ENCODE results near the gene GRID2IP. TPM values are rescaled to one million over a fixed set of nuclear protein-coding genes. Genes with fewer than 3 reads are reported as not detected.
"Not testable (repeated sequence)": the region's sequence is repeated elsewhere in the genome, so short reads cannot be mapped to it uniquely, and the experiment has no call there.

Gene GRID2IP
- total and polyA plus RNA-seq, 4 donors, result 0.16 to 0.80 (median 0.50) TPM

DNA sequence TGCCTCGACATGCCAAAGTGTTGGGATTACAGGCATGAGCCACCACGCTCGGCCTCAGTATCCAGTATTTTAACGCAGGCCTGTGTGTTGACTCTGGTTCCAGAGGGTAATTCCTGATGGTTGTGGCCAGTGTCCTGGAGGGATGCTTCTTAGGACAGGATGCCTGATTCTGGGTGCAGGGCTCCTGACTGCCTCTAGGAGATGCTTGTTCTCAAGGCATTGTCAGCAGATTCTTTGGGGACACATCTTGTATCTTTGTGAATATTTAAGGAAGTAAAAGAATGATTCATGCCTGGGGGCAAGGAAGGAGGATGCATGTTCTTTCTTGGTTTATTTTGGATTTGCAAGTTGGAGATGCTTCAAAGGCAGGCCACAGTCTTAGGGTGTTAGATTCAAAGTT, 28.2 kb upstream of the GRID2IP start:
- no peak overlapping the region for H3K9ac ChIP-seq (ENCODE audit: insufficient read depth in 1 of 2, low read length in 2 of 2)
- WGBS, 2 donors, result 92% methylated on average over 4 of the region's 4 CpGs
- DNase-seq (no peak), ATAC-seq (ENCODE audit: insufficient read depth, low FRiP score) (no peak)
- H3K27ac ChIP-seq (ENCODE audit: low read depth in 1 of 2, low read length in 1 of 2), result no peak overlapping the region
- H3K27me3 ChIP-seq (ENCODE audit: control insufficient read depth in 3 of 3, insufficient read depth in 3 of 3, low read length in 2 of 3), result no peaks in the 10 kb centered on the region
- H3K4me1 ChIP-seq (ENCODE audit: control insufficient read depth in 5 of 5, insufficient read depth in 5 of 5, low read length in 5 of 5), result peaks cover 0 to 6% (median 0%) of the 10 kb centered on the region in 5 donors
- TF ChIP-seq, protein P1, sequence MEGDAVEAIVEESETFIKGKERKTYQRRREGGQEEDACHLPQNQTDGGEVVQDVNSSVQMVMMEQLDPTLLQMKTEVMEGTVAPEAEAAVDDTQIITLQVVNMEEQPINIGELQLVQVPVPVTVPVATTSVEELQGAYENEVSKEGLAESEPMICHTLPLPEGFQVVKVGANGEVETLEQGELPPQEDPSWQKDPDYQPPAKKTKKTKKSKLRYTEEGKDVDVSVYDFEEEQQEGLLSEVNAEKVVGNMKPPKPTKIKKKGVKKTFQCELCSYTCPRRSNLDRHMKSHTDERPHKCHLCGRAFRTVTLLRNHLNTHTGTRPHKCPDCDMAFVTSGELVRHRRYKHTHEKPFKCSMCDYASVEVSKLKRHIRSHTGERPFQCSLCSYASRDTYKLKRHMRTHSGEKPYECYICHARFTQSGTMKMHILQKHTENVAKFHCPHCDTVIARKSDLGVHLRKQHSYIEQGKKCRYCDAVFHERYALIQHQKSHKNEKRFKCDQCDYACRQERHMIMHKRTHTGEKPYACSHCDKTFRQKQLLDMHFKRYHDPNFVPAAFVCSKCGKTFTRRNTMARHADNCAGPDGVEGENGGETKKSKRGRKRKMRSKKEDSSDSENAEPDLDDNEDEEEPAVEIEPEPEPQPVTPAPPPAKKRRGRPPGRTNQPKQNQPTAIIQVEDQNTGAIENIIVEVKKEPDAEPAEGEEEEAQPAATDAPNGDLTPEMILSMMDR (IDR thresholded peaks at IDR 0.05; ENCODE audit: control extremely low read depth, extremely low read depth), result no peak
- no peaks in the 10 kb centered on the region for H3K9me3 ChIP-seq (ENCODE audit: control insufficient read depth in 4 of 4, insufficient read depth in 3 of 4, low read length in 3 of 4)
- no peak overlapping the region for H3K4me3 ChIP-seq
- peaks cover 5 to 17% (median 13%) of the 10 kb centered on the region in 4 donors for H3K36me3 ChIP-seq (ENCODE audit: control insufficient read depth in 4 of 4, insufficient read depth in 4 of 4, low read length in 4 of 4)

DNA sequence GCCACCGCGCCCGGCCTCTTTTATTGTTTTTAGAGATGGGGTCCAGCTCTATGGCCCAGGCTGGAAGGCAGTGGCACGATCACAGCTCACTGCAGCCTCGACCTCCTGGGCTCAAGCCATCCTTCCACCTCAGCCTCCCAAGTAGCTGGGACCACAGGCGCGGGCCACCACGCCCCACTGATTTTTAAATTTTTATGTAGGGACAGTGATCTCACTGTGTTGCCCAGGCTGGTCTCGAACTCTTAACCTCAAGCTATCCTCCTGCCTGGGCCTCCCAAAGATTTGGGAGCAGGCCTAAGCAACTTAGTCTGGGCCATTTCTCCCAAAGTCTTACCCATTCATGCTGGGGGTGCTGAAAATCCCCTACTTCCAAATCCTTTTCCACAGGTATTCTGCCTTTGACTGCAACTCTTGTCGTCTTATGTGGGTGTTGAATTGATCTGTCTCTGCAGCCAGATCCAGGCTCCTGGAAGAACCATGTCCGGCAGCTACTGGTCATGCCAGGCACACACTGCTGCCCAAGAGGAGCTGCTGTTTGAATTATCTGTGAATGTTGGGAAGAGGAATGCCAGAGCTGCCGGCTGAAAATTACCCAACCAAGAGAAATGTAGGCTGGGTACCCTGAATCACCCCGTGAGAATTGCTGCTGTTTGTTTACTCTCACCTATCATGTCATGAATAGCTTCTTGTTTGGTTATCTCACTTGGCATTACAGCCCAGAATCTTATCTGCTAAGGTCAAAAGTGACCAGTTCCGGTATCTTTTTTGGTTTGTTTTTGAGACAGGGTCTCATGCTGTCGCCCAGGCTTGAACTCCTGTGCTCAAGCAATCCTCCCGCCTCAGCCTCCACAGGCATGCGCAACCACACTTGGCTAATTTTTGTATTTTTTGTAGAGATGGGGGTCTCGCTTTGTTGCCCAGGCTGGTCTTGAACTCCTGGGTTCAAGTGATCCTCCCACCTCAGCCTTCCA, 27.1 kb upstream of the GRID2IP start:
- H3K9ac ChIP-seq (ENCODE audit: insufficient read depth in 1 of 2, low read length in 2 of 2), result no peak overlapping the region
- WGBS, 2 donors, result 88 to 92% methylated on average over 18 of the region's 18 CpGs

DNA sequence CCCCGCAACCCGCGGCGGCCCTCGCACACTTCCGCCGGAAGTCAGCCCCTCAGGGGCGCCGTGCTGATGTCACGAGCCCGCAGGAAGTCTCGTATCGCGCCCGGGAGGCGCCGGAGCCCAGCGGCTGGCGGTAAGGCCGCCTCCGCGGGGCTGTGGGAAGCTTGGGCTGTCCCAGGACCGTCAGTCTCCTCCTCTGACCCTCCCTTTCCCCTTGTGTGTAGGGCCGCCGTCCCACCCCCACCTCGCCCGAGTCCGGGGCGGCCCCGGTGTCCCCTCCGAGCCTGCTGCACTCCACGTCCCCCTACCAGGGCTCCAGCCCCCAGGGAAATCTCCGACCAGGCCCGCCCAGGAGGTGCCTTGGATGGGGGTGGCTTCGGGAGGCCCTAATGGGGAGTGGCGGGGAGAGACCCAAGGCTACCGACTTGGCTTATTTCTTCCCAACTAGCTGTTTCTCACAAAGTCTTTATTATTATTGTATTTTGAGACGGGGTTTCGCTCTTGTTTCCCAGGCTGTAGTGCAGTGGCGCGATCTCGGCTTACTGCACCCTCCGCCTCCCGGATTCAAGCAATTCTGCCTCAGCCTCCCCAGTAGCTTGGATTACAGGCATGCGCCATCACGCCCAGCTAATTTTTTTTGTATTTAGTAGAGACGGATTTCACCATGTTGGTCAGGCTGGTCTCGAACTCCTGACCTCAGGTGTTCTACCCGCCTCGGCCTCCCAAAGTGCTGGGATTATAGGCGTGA, 26.3 kb upstream of the GRID2IP start, which contains the start of gene ZDHHC4:
ZDHHC4 (plus strand) TSS at position 86 of the 745 bp plus-strand sequence. CDS start 3,108 bp downstream, outside the sequence.
- H3K4me1 ChIP-seq (ENCODE audit: control insufficient read depth in 5 of 5, insufficient read depth in 5 of 5, low read length in 5 of 5), result peaks cover 0 to 6% (median 0%) of the 10 kb centered on the region in 5 donors
- DNase-seq, result peak; percentile 93 to 96 (median 93)
- TF ChIP-seq, protein P1 (IDR thresholded peaks at IDR 0.05; ENCODE audit: control extremely low read depth, extremely low read depth), result no peak
- H3K27me3 ChIP-seq (ENCODE audit: control insufficient read depth in 3 of 3, insufficient read depth in 3 of 3, low read length in 2 of 3), result no peaks in the 10 kb centered on the region
- peaks cover 0 to 11% (median 5%) of the 10 kb centered on the region in 4 donors for H3K36me3 ChIP-seq (ENCODE audit: control insufficient read depth in 4 of 4, insufficient read depth in 4 of 4, low read length in 4 of 4)
- peak; percentile 98 for ATAC-seq (ENCODE audit: insufficient read depth, low FRiP score)
- WGBS, 2 donors, result 16 to 18% methylated on average over 46 to 51 of the region's 51 CpGs
- peak within 1 kb of the TSS; percentile 86 to 98 for H3K27ac ChIP-seq (ENCODE audit: low read depth in 1 of 2, low read length in 1 of 2)
- no peaks in the 10 kb centered on the region for H3K9me3 ChIP-seq (ENCODE audit: control insufficient read depth in 4 of 4, insufficient read depth in 3 of 4, low read length in 3 of 4)
- peak within 1 kb of the TSS; percentile 67 to 89 for H3K9ac ChIP-seq (ENCODE audit: insufficient read depth in 1 of 2, low read length in 2 of 2)
- peak within 1 kb of the TSS; percentile 81 for H3K4me3 ChIP-seq

More for the DNA sequence above, 27.1 kb upstream of the GRID2IP start:
- Histone ChIP-seq H3K4me3 (no peak overlapping the region), H3K27ac (ENCODE audit: low read depth in 1 of 2, low read length in 1 of 2) (no peak overlapping the region), H3K27me3 (ENCODE audit: control insufficient read depth in 3 of 3, insufficient read depth in 3 of 3, low read length in 2 of 3) (no peaks in the 10 kb centered on the region), H3K4me1 (ENCODE audit: control insufficient read depth in 5 of 5, insufficient read depth in 5 of 5, low read length in 5 of 5) (peaks cover 0 to 6% (median 0%) of the 10 kb centered on the region in 5 donors), H3K36me3 (ENCODE audit: control insufficient read depth in 4 of 4, insufficient read depth in 4 of 4, low read length in 4 of 4) (peaks cover 2 to 15% (median 11%) of the 10 kb centered on the region in 4 donors), H3K9me3 (ENCODE audit: control insufficient read depth in 4 of 4, insufficient read depth in 3 of 4, low read length in 3 of 4) (no peaks in the 10 kb centered on the region)
- ATAC-seq (ENCODE audit: insufficient read depth, low FRiP score), result no peak
- TF ChIP-seq, protein P1 (IDR thresholded peaks at IDR 0.05; ENCODE audit: control extremely low read depth, extremely low read depth), result no peak
- DNase-seq, result no peak

DNA sequence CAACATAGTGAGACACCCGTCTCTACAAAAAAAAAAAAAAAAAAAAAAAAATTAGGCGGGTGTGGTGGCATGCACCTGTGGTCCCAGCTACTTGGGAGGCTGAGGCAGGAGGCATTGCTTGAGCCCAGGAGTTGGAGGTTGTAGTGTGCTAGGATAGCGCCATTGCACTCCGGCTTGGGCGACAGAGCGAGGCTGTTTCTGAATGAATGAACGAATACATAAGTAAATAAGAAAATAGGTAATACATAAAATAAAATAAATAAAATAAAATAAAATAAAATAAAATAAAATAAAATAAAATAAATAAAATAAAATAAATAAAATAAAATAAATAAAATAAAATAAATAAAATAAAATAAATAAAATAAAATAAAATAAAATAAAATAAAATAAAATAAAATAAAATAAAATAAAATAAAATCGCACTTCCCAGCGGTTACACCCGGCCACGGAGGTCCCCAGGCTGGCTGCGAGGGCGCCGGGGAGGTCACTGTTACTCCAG, 25.7 kb upstream of the GRID2IP start:
- not testable (repeated sequence) for H3K9me3 ChIP-seq (ENCODE audit: control insufficient read depth in 4 of 4, insufficient read depth in 3 of 4, low read length in 3 of 4); H3K4me1 ChIP-seq (ENCODE audit: control insufficient read depth in 5 of 5, insufficient read depth in 5 of 5, low read length in 5 of 5); ATAC-seq (ENCODE audit: insufficient read depth, low FRiP score); H3K9ac ChIP-seq (ENCODE audit: insufficient read depth in 1 of 2, low read length in 2 of 2); H3K27me3 ChIP-seq (ENCODE audit: control insufficient read depth in 3 of 3, insufficient read depth in 3 of 3, low read length in 2 of 3); H3K36me3 ChIP-seq (ENCODE audit: control insufficient read depth in 4 of 4, insufficient read depth in 4 of 4, low read length in 4 of 4)
- Histone ChIP-seq H3K4me3 (peak overlapping the region; percentile 81), H3K27ac (ENCODE audit: low read depth in 1 of 2, low read length in 1 of 2) (peak overlapping the region; percentile 50 to 98)
- DNase-seq, result peak in 1 of 3 donors; percentile 27
- WGBS, 2 donors, result 8 to 9% methylated on average over 14 of the region's 14 CpGs
